Right lobe of liver (tissue), 4 donors: ENCODE results near the gene MNT.

Experiments used
- CTCF ChIP-seq, 4 donors: fragments of 200-600 bp in 3 of 4; fragments of 450-650 bp in 1 of 4; IDR thresholded peaks; one replicate each; pipeline versions ENCODE4 v1.5.1 to v1.8.0; 2016 to 2022; ENCODE audit warnings: antibody characterized with exemption in 4 of 4, mild to moderate bottlenecking in 2 of 4
- POLR2A ChIP-seq: fragments of 450-650 bp; IDR thresholded peaks from one replicate; pipeline ENCODE4 v1.6.1; 2017; ENCODE audit warnings: antibody characterized with exemption, mild to moderate bottlenecking
- donor health status: DM: no; HTN: no; CAD: no.
- donor health status: DM: no; HTN: no; CAD: no.
- donor health status: DM: no; HTN: yes; CAD: no.

GRCh38 chr17:2399572-2400473 lies 1.0 kb downstream of the MNT start:
- TF ChIP-seq CTCF (IDR thresholded peaks at IDR 0.05): no peak
- TF ChIP-seq POLR2A: peak; percentile 95
